ENCODE measurements around the gene TMC5. TPM values are rescaled to one million over a fixed set of nuclear protein-coding genes. Genes with fewer than 3 reads are reported as not detected.

The TMC5 gene
- total RNA-seq, 6 donors from 2014 or later = 37.1 to 99.5 (median 62.4) TPM

GRCh38 chr16:19378511-19378910, 39.2 kb upstream of the TMC5 start:
- Histone ChIP-seq H3K27me3 (no peaks in the 10 kb centered on the region), H3K27ac (no peak overlapping the region), H3K4me3 (no peak overlapping the region), H3K36me3 (no peaks in the 10 kb centered on the region), H3K4me1 (peaks cover 0 to 19% (median 9%) of the 10 kb centered on the region in 4 donors), H3K9me3 (no peaks in the 10 kb centered on the region)
- ATAC-seq (ENCODE audit: low FRiP score in 2 of 2) (no peak), DNase-seq (no peak)
- WGBS, 2 donors = 56 to 63% methylated on average over 3 of the region's 3 CpGs
- TF ChIP-seq EP300 (IDR thresholded peaks at IDR 0.05) (no peak), POLR2A (IDR thresholded peaks at IDR 0.05) (no peak), POLR2AphosphoS5 (IDR thresholded peaks at IDR 0.05) (no peak)
- TF ChIP-seq, protein P1, sequence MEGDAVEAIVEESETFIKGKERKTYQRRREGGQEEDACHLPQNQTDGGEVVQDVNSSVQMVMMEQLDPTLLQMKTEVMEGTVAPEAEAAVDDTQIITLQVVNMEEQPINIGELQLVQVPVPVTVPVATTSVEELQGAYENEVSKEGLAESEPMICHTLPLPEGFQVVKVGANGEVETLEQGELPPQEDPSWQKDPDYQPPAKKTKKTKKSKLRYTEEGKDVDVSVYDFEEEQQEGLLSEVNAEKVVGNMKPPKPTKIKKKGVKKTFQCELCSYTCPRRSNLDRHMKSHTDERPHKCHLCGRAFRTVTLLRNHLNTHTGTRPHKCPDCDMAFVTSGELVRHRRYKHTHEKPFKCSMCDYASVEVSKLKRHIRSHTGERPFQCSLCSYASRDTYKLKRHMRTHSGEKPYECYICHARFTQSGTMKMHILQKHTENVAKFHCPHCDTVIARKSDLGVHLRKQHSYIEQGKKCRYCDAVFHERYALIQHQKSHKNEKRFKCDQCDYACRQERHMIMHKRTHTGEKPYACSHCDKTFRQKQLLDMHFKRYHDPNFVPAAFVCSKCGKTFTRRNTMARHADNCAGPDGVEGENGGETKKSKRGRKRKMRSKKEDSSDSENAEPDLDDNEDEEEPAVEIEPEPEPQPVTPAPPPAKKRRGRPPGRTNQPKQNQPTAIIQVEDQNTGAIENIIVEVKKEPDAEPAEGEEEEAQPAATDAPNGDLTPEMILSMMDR (IDR thresholded peaks at IDR 0.05) = no peak

DNA sequence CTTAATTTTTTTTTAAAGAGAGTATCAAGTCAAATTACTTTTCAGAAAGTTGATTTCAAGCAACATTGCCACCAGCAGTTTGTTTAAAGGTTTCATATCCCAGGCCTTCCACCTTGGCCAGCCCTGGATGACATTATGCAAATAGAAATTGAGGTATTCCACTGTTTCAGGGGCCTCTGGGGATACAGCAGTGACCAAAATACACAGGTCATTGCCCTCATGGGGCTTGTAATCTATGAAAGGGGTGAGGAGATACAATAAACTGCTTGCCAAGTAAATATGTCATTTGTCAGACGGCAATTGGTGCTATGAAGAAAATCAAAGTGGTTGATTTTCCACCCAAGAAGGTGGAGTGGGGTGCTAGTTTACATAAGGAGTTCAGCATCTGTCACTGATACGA, 37.8 kb upstream of the TMC5 start:
- DNase-seq (no peak), ATAC-seq (ENCODE audit: low FRiP score in 2 of 2) (no peak)
- peaks cover 0 to 26% (median 9%) of the 10 kb centered on the region in 4 donors for H3K4me1 ChIP-seq
- no peaks in the 10 kb centered on the region for H3K9me3 ChIP-seq
- H3K4me3 ChIP-seq = no peak overlapping the region
- no peaks in the 10 kb centered on the region for H3K27me3 ChIP-seq
- H3K36me3 ChIP-seq = no peaks in the 10 kb centered on the region
- 34 to 41% methylated on average over 2 of the region's 2 CpGs for WGBS, 2 donors
- peak overlapping the region in 3 of 4 donors; percentile 22 to 62 (median 61) for H3K27ac ChIP-seq
- TF ChIP-seq, protein P1 (IDR thresholded peaks at IDR 0.05) = no peak
- no peak for TF ChIP-seq POLR2AphosphoS5 (IDR thresholded peaks at IDR 0.05)
- TF ChIP-seq EP300 (IDR thresholded peaks at IDR 0.05) = no peak
- TF ChIP-seq POLR2A (IDR thresholded peaks at IDR 0.05) = no peak

DNA sequence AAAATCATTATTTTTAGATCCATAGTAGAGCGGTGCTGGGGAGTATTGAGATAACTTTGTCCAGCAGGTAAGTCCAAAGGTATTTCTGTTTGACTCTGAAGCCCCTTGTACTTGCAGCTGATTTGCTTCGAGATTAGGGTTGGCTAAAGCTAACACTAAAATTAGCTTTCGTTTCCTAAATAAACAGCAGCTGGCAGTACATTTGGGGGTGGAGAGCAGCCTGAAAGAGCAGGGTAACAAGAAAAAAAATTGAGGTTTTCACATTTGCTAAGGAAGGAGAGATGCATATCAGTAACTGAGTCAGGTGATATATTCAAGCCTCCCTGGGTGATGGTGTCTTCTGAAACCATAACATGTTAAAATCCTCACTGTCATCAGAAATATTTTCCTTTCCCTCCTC, 37.4 kb upstream of the TMC5 start:
- Histone ChIP-seq H3K27me3 (no peaks in the 10 kb centered on the region), H3K27ac (peak overlapping the region in 2 of 4 donors; percentile 61 to 62), H3K4me3 (no peak overlapping the region), H3K36me3 (no peaks in the 10 kb centered on the region), H3K9me3 (no peaks in the 10 kb centered on the region), H3K4me1 (peaks cover 0 to 26% (median 9%) of the 10 kb centered on the region in 4 donors)
- 15 to 16% methylated on average over 3 of the region's 3 CpGs for WGBS, 2 donors
- ATAC-seq (ENCODE audit: low FRiP score in 2 of 2) = no peak
- DNase-seq = no peak
- TF ChIP-seq, protein P1 (IDR thresholded peaks at IDR 0.05) = no peak
- TF ChIP-seq POLR2A (IDR thresholded peaks at IDR 0.05) (no peak), POLR2AphosphoS5 (IDR thresholded peaks at IDR 0.05) (no peak), EP300 (IDR thresholded peaks at IDR 0.05) (no peak)

GRCh38 chr16:19382084-19382801, 35.4 kb upstream of the TMC5 start:
- WGBS, 2 donors = 53 to 86% methylated on average over 2 of the region's 2 CpGs
- DNase-seq (peak in 1 of 2 donors; percentile 70), ATAC-seq (ENCODE audit: low FRiP score in 2 of 2) (peak; percentile 45 to 85)
- Histone ChIP-seq H3K4me1 (peaks cover 0 to 26% (median 9%) of the 10 kb centered on the region in 4 donors), H3K4me3 (no peak overlapping the region), H3K27me3 (no peaks in the 10 kb centered on the region), H3K36me3 (no peaks in the 10 kb centered on the region), H3K9me3 (peaks cover 0 to 1% (median 0%) of the 10 kb centered on the region in 4 donors), H3K27ac (peak overlapping the region; percentile 53 to 74 (median 62))
- TF ChIP-seq POLR2A (IDR thresholded peaks at IDR 0.05) = no peak
- TF ChIP-seq EP300 (IDR thresholded peaks at IDR 0.05) = peak in 1 of 4 donors; percentile 30

GRCh38 chr16:19382887-19383816, 34.5 kb upstream of the TMC5 start:
- Histone ChIP-seq H3K36me3 (no peaks in the 10 kb centered on the region), H3K4me1 (peaks cover 0 to 26% (median 9%) of the 10 kb centered on the region in 4 donors), H3K27ac (peak overlapping the region; percentile 10 to 74 (median 58)), H3K9me3 (peaks cover 0 to 3% (median 0%) of the 10 kb centered on the region in 4 donors), H3K4me3 (no peak overlapping the region), H3K27me3 (no peaks in the 10 kb centered on the region)
- WGBS, 2 donors = 50 to 73% methylated on average over 20 of the region's 20 CpGs
- TF ChIP-seq EP300 (IDR thresholded peaks at IDR 0.05) (no peak), POLR2A (IDR thresholded peaks at IDR 0.05) (peak in 2 of 4 donors; percentile 17 to 27)
- TF ChIP-seq, protein P1 (IDR thresholded peaks at IDR 0.05) = no peak
- peak; percentile 43 to 78 for ATAC-seq (ENCODE audit: low FRiP score in 2 of 2)
- peak; percentile 84 to 89 for DNase-seq

Measured in upper lobe of left lung (tissue), 6 donors.